ENCODE measurements around the gene STIM2. TPM values are rescaled to one million over a fixed set of nuclear protein-coding genes. Genes with fewer than 3 reads are reported as not detected.

Gene STIM2
- total RNA-seq, 1 experiment from 2014 or later = 30.2 TPM

DNA sequence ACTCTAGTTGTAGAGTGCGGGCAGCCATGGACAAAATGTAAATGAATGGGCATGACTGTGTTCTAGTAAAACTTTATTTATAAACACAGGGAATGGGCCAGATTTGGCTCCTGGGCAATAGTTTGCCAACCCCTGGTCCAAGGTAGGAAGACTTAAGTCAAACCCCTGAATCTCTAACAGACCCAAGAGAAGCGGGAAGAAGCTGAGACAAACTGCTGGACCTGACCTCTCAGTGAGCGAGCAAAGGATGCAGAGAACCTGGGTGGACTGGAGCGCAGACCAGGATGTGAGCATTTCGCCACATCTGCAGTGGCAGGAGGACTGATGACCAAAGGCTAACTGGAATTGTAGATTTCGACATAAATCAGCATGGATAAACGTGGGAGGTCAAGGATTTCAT is 201.6 kb downstream of the STIM2 start:
- Histone ChIP-seq H3K27ac (no peak overlapping the region), H3K9me3 (ENCODE audit: insufficient read depth, low read depth) (no peaks in the 10 kb centered on the region), H3F3A (ENCODE audit: insufficient read depth, low read depth) (no peaks in the 10 kb centered on the region), H3K4me1 (replicated peaks; ENCODE audit: insufficient read depth) (no peaks in the 10 kb centered on the region), H3K27me3 (ENCODE audit: insufficient read depth, low read depth) (no peaks in the 10 kb centered on the region), H3K79me2 (ENCODE audit: low read depth) (no peaks in the 10 kb centered on the region), H2AFZ (no peak overlapping the region), H3K4me3 (no peak overlapping the region), H3K9me2 (ENCODE audit: insufficient read depth) (no peaks in the 10 kb centered on the region), H4K20me1 (ENCODE audit: insufficient read depth) (no peaks in the 10 kb centered on the region), H3K36me3 (ENCODE audit: low read depth) (no peaks in the 10 kb centered on the region), H3K4me2 (no peak overlapping the region)
- DNase-seq = no peak
- ChIA-PET CTCF (no interaction called here), POLR2A (ENCODE audit: unreplicated experiment) (no interaction called here)
- intact Hi-C loops (cut with micrococcal nuclease; ENCODE audit: unreplicated experiment) = no loop called here
- BruUV-seq (replicated peaks) = no TSS peak
- no peak for TF ChIP-seq EZH2 (IDR thresholded peaks at IDR 0.05; ENCODE audit: low read depth)
- no peak for TF ChIP-seq CTCF (conservative IDR thresholded peaks at IDR 0.05)

- DNase-seq = peak in 1 of 2 experiments; percentile 44
- H3K4me1 ChIP-seq (replicated peaks; ENCODE audit: insufficient read depth) = no peaks in the 10 kb centered on the region
- no peak overlapping the region for H3K27ac ChIP-seq
- H4K20me1 ChIP-seq (ENCODE audit: insufficient read depth) = no peaks in the 10 kb centered on the region
- no peaks in the 10 kb centered on the region for H3K79me2 ChIP-seq (ENCODE audit: low read depth)
- no peaks in the 10 kb centered on the region for H3K9me2 ChIP-seq (ENCODE audit: insufficient read depth)
- POLR2A ChIA-PET (ENCODE audit: unreplicated experiment) = no interaction called here
- no peaks in the 10 kb centered on the region for H3K36me3 ChIP-seq (ENCODE audit: low read depth)
- CTCF ChIA-PET = no interaction called here
- H3F3A ChIP-seq (ENCODE audit: insufficient read depth, low read depth) = no peaks in the 10 kb centered on the region
- no peak for TF ChIP-seq EZH2 (IDR thresholded peaks at IDR 0.05; ENCODE audit: low read depth)
- intact Hi-C loops (cut with micrococcal nuclease; ENCODE audit: unreplicated experiment) = no loop called here
- no peaks in the 10 kb centered on the region for H3K9me3 ChIP-seq (ENCODE audit: insufficient read depth, low read depth)
- no peak overlapping the region for H3K4me3 ChIP-seq
- H2AFZ ChIP-seq = no peak overlapping the region
- no peaks in the 10 kb centered on the region for H3K27me3 ChIP-seq (ENCODE audit: insufficient read depth, low read depth)
- no TSS peak for BruUV-seq (replicated peaks)
- H3K4me2 ChIP-seq = no peak overlapping the region
These were observed 205.9 kb downstream of the STIM2 start for GRCh38 chr4:27066591-27066990.

GRCh38 chr4:27068151-27068867 is 207.7 kb downstream of the STIM2 start:
- Histone ChIP-seq H3K27me3 (ENCODE audit: insufficient read depth, low read depth) (no peaks in the 10 kb centered on the region), H3K9me2 (ENCODE audit: insufficient read depth) (no peaks in the 10 kb centered on the region), H3K4me1 (replicated peaks; ENCODE audit: insufficient read depth) (no peaks in the 10 kb centered on the region), H2AFZ (no peak overlapping the region), H3F3A (ENCODE audit: insufficient read depth, low read depth) (no peaks in the 10 kb centered on the region), H4K20me1 (ENCODE audit: insufficient read depth) (no peaks in the 10 kb centered on the region), H3K27ac (no peak overlapping the region), H3K4me2 (no peak overlapping the region), H3K36me3 (ENCODE audit: low read depth) (no peaks in the 10 kb centered on the region), H3K4me3 (no peak overlapping the region), H3K79me2 (ENCODE audit: low read depth) (no peaks in the 10 kb centered on the region), H3K9me3 (ENCODE audit: insufficient read depth, low read depth) (no peaks in the 10 kb centered on the region)
- DNase-seq = no peak
- ChIA-PET CTCF (no interaction called here), POLR2A (ENCODE audit: unreplicated experiment) (no interaction called here)
- no TSS peak for BruUV-seq (replicated peaks)
- TF ChIP-seq EZH2 (IDR thresholded peaks at IDR 0.05; ENCODE audit: low read depth) = no peak
- TF ChIP-seq CTCF (conservative IDR thresholded peaks at IDR 0.05) = no peak
- intact Hi-C loops (cut with micrococcal nuclease; ENCODE audit: unreplicated experiment) = no loop called here

Data from PC-9 (cell line).